NCI-H2227 (cell line): Measurements from ENCODE around the gene DNAJC19.

Source experiments
- DNase-seq: peaks from one replicate; lab custom pipeline; 2025; ENCODE audit not compliant: unreplicated experiment; lab: John Stamatoyannopoulos, UW

DNAJC19 gene

DNA sequence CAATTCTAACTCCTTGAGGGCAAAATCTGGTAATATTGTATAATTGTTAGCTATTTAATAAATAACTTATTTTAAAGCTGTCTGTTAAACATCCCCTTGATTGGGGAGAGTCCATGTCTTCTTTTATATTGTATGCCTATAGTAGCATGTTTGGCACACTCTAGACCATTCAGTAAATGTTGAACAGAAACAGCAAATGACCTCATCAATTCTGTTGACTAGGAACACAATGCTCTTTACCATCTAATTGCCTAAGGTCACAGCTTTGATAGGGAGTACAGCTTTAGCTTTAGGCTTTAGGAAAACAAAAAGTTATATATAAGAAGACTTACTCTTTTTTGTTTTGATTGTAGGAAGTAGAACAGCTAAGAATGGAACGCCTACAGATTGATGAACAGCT is 27.0 kb downstream of the DNAJC19 start:
- DNase-seq: no peak

DNA sequence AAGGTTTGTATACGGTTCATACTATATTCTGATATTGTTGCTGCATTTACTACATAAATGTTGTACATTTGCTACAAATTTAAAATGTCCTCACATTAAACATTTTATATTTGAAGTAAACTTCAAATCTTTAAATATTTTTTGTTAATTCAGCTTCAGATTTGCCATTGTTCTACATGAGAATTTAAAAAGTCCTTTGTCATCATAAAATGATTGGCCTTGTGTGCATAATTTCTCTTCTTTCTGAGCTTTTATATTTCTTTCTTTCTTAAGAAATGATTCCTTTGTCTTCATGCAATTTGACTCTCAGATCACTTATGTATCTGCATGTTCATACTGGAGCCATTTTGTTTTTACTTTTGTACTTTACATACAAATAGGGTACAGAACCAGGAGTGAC is 28.0 kb downstream of the DNAJC19 start:
- no peak for DNase-seq

DNA sequence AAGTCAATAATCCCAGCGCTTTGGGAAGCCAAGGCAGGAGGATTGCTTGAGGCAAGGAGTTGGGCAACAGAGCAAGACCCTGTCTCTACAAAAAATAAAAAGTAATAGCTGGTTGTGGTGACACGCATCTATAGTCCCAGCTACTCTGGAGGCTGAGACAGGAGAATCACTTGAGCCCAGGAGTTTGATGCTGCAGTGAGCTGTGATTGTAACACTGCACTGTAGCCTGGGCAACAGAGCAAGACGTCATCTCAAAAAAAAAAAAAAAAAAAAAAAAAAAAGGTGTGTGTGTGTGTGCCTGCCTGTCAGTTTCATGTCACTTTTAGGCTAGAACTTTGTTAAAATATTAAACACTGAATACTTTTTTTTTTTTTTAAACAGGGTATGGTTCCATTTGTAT is 28.4 kb downstream of the DNAJC19 start:
- DNase-seq: peak; percentile 25

DNA sequence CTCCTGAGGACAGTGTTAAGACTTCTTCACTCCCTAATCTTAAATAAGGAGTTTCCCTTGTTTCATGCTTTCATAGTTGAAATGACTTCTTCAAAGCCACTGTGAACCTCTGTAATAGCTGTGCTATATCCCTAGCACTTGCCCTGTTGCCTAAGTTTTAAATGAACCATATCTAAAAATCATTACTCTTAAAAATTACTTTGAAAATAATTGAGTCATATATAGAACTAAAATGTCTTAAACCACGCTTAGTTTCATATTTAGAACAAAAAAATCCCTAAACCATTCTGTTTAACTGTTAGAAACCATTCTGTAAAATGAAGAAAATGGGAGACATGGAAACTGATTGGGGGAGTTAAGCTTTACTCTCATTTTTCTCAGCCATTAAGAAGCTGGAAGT is 29.8 kb downstream of the DNAJC19 start:
- no peak for DNase-seq

DNA sequence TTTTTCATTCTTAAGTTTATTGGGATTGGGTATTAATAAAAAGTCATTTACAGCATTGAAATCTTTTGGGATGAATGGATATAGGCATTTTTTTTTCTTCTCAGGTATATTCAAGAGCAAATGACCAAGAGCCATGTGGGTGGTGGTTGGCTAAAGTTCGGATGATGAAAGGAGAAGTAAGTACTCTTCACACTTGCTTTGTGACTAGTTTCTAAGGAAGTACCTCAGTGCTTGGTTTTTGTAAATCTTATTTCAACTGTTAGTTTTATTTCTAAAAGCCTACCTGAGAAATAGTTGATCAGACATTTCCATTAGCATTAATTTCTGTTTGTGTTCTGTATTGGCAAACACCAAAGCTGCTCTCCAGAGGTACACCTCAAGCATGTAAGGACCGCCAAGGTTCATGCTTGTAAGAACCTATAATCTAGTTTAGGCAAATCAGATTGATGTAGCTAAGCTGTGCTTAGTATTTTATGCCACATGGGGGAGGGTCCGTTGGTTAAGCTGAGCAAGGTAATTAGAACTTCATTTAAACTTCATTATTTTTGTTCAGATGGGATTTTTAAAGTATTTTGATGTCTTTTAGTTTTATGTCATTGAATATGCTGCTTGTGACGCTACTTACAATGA is 41.7 kb downstream of the DNAJC19 start:
- no peak for DNase-seq

DNA sequence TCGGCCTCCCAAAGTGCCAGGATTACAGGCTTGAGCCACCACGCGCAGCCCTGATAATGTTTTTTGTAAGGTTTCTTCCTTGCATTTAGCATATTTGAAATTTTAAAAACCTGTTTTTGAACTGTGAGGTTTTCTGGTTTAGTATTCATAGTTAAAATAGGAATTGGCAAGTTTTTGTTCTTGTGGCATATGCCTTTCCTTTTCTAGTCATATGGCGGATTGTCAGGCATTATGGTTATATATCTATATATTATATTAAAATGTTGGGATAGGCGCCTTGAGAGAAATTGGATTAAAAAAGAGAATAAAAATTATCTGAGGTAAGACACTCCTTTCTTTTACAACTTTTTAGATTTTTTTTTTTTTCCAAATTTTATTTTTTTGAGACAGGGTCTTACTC is 48.7 kb downstream of the DNAJC19 start:
- DNase-seq: no peak

DNA sequence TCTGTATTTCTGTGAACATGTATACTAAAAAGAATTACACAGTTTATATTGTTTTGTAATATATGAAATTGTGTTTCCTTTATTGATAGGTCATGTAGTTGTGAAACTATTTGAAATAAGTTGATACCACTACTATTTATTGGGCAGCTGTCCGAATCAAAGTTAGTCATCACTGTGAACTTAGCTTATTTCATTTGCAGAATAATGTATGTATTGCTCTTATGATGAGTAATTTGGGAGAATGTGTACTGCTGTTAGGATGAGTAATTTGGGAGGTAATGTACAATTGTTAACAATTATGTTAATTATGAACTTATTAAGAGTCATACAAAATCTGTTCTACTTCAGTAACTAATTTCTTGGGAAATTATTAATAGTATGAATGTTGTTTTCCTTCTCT is 54.9 kb downstream of the DNAJC19 start:
- no peak for DNase-seq
